Parathyroid adenoma (tissue), 2 donors: ENCODE results near the gene COL15A1.

Experiments
- H2AFZ ChIP-seq: fragments of 300-600 bp; sonication (generic); one replicate; pipeline ENCODE4 v1.7.0; 2017; ENCODE audit warnings: antibody characterized with exemption, mild to moderate bottlenecking
- H3K27ac ChIP-seq: fragments of 300-600 bp; sonication (generic); one replicate; pipeline ENCODE4 v1.7.0; 2017
- H3K27me3 ChIP-seq: fragments of 300-600 bp; sonication (generic); one replicate; pipeline ENCODE4 v1.7.0; 2017; ENCODE audit warnings: low read length; ENCODE audit not compliant: control insufficient read depth, insufficient read depth
- H3K36me3 ChIP-seq: fragments of 300-600 bp; sonication (generic); one replicate; pipeline ENCODE4 v1.7.0; 2017; ENCODE audit warnings: low read length; ENCODE audit not compliant: control insufficient read depth, insufficient read depth
- H3K4me1 ChIP-seq: fragments of 300-600 bp; sonication (generic); one replicate; pipeline ENCODE4 v1.7.0; 2017; ENCODE audit warnings: control low read depth
- H3K4me2 ChIP-seq: fragments of 300-600 bp; sonication (generic); one replicate; pipeline ENCODE4 v1.7.0; 2017; ENCODE audit warnings: low read length
- H3K4me3 ChIP-seq: fragments of 300-600 bp; sonication (generic); one replicate; pipeline ENCODE4 v1.7.0; 2017; ENCODE audit warnings: low read depth, low read length
- H3K79me2 ChIP-seq: fragments of 300-600 bp; sonication (generic); one replicate; pipeline ENCODE4 v1.7.0; 2017; ENCODE audit warnings: control low read depth
- H3K9ac ChIP-seq: fragments of 300-600 bp; sonication (generic); one replicate; pipeline ENCODE4 v1.7.0; 2017; ENCODE audit warnings: mild to moderate bottlenecking
- H3K9me3 ChIP-seq: fragments of 300-600 bp; sonication (generic); one replicate; pipeline ENCODE4 v1.7.0; 2017; ENCODE audit warnings: low read length; ENCODE audit not compliant: control insufficient read depth
- CTCF ChIP-seq: fragments of 300-600 bp; sonication (generic); IDR thresholded peaks from one replicate; pipeline ENCODE4 v1.7.0; 2017; ENCODE audit warnings: antibody characterized with exemption, mild to moderate bottlenecking
- donor health status: primary hyperparathyroidism.

The COL15A1 gene

DNA sequence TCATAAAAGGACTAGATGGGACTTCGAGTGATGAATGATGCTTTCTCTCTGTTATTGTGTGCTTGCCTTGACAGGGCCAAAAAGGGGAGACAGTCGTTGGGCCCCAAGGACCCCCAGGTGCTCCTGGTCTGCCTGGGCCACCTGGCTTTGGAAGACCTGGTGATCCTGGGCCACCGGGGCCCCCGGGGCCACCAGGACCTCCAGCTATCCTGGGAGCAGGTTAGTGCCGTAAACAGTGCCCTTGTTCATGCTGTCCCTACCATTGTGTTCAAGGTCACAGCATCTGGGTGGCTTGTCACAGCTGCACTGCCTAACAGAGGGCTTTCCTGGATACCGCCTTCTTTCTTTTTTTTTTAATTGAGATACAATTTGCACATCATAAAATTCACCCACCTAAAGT lies 112.5 kb downstream of the COL15A1 start:
- no peaks in the 10 kb centered on the region for H3K4me1 ChIP-seq
- no peaks in the 10 kb centered on the region for H3K79me2 ChIP-seq
- H3K4me3 ChIP-seq = no peak overlapping the region
- no peak for TF ChIP-seq CTCF
- no peak overlapping the region for H3K4me2 ChIP-seq
- no peak overlapping the region for H2AFZ ChIP-seq
- H3K9ac ChIP-seq = no peak overlapping the region
- no peaks in the 10 kb centered on the region for H3K36me3 ChIP-seq
- H3K9me3 ChIP-seq = no peaks in the 10 kb centered on the region
- H3K27me3 ChIP-seq = no peaks in the 10 kb centered on the region
- H3K27ac ChIP-seq = no peak overlapping the region

- H3K27ac ChIP-seq = no peak overlapping the region
These were observed 113.4 kb downstream of the COL15A1 start for GRCh38 chr9:99056886-99057664.

DNA sequence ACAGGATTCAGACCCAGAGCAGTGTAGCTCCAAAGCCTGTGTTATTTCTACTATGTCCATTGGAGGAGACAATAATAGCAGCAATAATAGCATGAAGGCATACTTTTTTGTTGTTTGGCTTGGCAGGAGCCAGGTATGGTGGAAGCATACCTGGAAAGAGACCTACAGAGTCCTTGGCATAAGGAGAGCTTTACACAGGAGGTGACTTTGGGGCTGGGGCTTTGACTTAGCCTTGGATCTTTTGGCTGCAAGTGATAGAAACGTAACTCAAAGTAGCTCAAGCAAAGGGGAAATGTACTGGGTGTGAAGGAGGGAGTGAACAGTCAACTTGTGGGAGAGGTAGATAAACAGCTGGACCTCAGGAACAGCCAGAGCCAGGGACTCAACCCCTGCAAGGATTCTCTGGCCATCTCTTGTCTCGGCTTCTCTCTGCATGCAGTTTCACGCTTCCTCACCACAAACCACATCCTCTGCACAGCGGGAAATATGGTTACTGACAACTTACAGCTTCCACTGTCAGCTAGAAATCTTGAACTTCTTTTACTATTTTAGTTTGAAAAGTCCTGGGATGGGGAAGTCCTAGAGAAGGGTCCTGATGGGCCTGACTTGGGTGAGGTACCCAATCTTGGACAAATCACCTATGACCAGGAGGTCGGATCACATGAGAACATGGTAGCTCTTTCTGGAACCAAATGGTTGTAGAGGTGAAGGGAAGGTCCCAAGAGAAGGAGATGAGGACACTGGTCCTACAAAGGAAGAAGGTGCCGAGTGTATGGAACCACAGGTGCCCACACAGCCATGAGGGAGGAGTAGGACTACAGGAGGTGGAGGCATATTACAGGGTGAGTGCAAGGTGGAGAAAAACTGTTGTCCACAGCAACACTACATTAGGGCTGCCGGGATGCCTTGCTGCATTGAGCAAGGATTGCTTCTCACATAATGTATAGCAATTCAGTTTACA lies 114.2 kb downstream of the COL15A1 start:
- Histone ChIP-seq H3K27ac (no peak overlapping the region), H3K4me2 (no peak overlapping the region), H3K4me1 (no peaks in the 10 kb centered on the region), H3K9me3 (no peaks in the 10 kb centered on the region), H3K79me2 (no peaks in the 10 kb centered on the region), H3K9ac (no peak overlapping the region), H2AFZ (no peak overlapping the region), H3K4me3 (no peak overlapping the region), H3K27me3 (no peaks in the 10 kb centered on the region), H3K36me3 (no peaks in the 10 kb centered on the region)
- TF ChIP-seq CTCF = no peak

More at GRCh38 chr9:99056886-99057664, 113.4 kb downstream of the COL15A1 start:
- TF ChIP-seq CTCF = no peak
- Histone ChIP-seq H3K79me2 (no peaks in the 10 kb centered on the region), H3K4me3 (no peak overlapping the region), H3K9ac (no peak overlapping the region), H3K27me3 (no peaks in the 10 kb centered on the region), H3K9me3 (no peaks in the 10 kb centered on the region), H3K4me1 (no peaks in the 10 kb centered on the region), H2AFZ (no peak overlapping the region), H3K36me3 (no peaks in the 10 kb centered on the region), H3K4me2 (no peak overlapping the region)

GRCh38 chr9:99058964-99059921 lies 115.5 kb downstream of the COL15A1 start:
- Histone ChIP-seq H3K27ac (peak overlapping the region; percentile 49), H3K9ac (no peak overlapping the region), H3K79me2 (no peaks in the 10 kb centered on the region), H3K4me2 (no peak overlapping the region), H2AFZ (no peak overlapping the region), H3K4me3 (no peak overlapping the region), H3K9me3 (no peaks in the 10 kb centered on the region), H3K27me3 (no peaks in the 10 kb centered on the region), H3K4me1 (no peaks in the 10 kb centered on the region), H3K36me3 (no peaks in the 10 kb centered on the region)
- TF ChIP-seq CTCF = no peak
